ENCODE data around the gene MEDAG.

MEDAG gene

GRCh38 chr13:30968846-30969245 is 62.8 kb downstream of the MEDAG start:
- Histone ChIP-seq H3K9ac (ENCODE audit: low read length) (no peak overlapping the region), H3K4me3 (ENCODE audit: low read length) (no peak overlapping the region), H3K36me3 (ENCODE audit: control insufficient read depth, insufficient read depth, low read length, severe bottlenecking) (no peaks in the 10 kb centered on the region), H3K9me3 (ENCODE audit: control insufficient read depth, low read length) (no peaks in the 10 kb centered on the region), H3K4me1 (ENCODE audit: control insufficient read depth, insufficient read depth, low read length) (peaks cover 23% of the 10 kb centered on the region), H3K27me3 (replicated peaks; ENCODE audit: control insufficient read depth, insufficient read depth, low read length) (no peaks in the 10 kb centered on the region)
- DNase-seq (ENCODE audit: low read depth): peak; percentile 81

- H3K4me1 ChIP-seq (ENCODE audit: control insufficient read depth, insufficient read depth, low read length): peaks cover 32% of the 10 kb centered on the region
- no peaks in the 10 kb centered on the region for H3K36me3 ChIP-seq (ENCODE audit: control insufficient read depth, insufficient read depth, low read length, severe bottlenecking)
- no peak overlapping the region for H3K9ac ChIP-seq (ENCODE audit: low read length)
- H3K9me3 ChIP-seq (ENCODE audit: control insufficient read depth, low read length): no peaks in the 10 kb centered on the region
- peak; percentile 17 for DNase-seq (ENCODE audit: low read depth)
- no peaks in the 10 kb centered on the region for H3K27me3 ChIP-seq (replicated peaks; ENCODE audit: control insufficient read depth, insufficient read depth, low read length)
- H3K4me3 ChIP-seq (ENCODE audit: low read length): no peak overlapping the region
Observed at GRCh38 chr13:30971575-30971974, 65.5 kb downstream of the MEDAG start.

GRCh38 chr13:30972888-30973377 is 66.9 kb downstream of the MEDAG start:
- H3K4me1 ChIP-seq (ENCODE audit: control insufficient read depth, insufficient read depth, low read length): peaks cover 40% of the 10 kb centered on the region
- peak; percentile 47 for DNase-seq (ENCODE audit: low read depth)
- no peak overlapping the region for H3K9ac ChIP-seq (ENCODE audit: low read length)
- H3K36me3 ChIP-seq (ENCODE audit: control insufficient read depth, insufficient read depth, low read length, severe bottlenecking): no peaks in the 10 kb centered on the region
- no peak overlapping the region for H3K4me3 ChIP-seq (ENCODE audit: low read length)
- no peaks in the 10 kb centered on the region for H3K27me3 ChIP-seq (replicated peaks; ENCODE audit: control insufficient read depth, insufficient read depth, low read length)
- H3K9me3 ChIP-seq (ENCODE audit: control insufficient read depth, low read length): no peaks in the 10 kb centered on the region

GRCh38 chr13:30974350-30974749 is 68.3 kb downstream of the MEDAG start:
- Histone ChIP-seq H3K4me1 (ENCODE audit: control insufficient read depth, insufficient read depth, low read length) (peaks cover 43% of the 10 kb centered on the region), H3K27me3 (replicated peaks; ENCODE audit: control insufficient read depth, insufficient read depth, low read length) (no peaks in the 10 kb centered on the region), H3K4me3 (ENCODE audit: low read length) (no peak overlapping the region), H3K9me3 (ENCODE audit: control insufficient read depth, low read length) (no peaks in the 10 kb centered on the region), H3K36me3 (ENCODE audit: control insufficient read depth, insufficient read depth, low read length, severe bottlenecking) (no peaks in the 10 kb centered on the region), H3K9ac (ENCODE audit: low read length) (no peak overlapping the region)
- DNase-seq (ENCODE audit: low read depth): no peak

Data from adipocyte (in vitro differentiated cells).